Measurements from ENCODE around the gene KRT32.

The KRT32 gene

GRCh38 chr17:41466988-41467387 is at the start of gene KRT32:
Gene KRT32 (minus strand): TSS chr17:41467386. CDS start chr17:41467325, 61 bp downstream.
- DNase-seq (ENCODE audit: low spot score in 2 of 2): no peak
- Mint-ChIP-seq H3K9me3 (no peaks in the 10 kb centered on the region), H3K27ac (ENCODE audit: low read depth) (no peak within 1 kb of the TSS), H3K36me3 (ENCODE audit: insufficient read depth) (peaks cover 2% of the 10 kb centered on the region), H3K4me1 (no peaks in the 10 kb centered on the region), H3K27me3 (peaks cover 22% of the 10 kb centered on the region), H3K4me3 (no peak within 1 kb of the TSS)
- no peak for ATAC-seq (replicated peaks; ENCODE audit: extremely low read depth, poor library complexity, severe bottlenecking)

DNA sequence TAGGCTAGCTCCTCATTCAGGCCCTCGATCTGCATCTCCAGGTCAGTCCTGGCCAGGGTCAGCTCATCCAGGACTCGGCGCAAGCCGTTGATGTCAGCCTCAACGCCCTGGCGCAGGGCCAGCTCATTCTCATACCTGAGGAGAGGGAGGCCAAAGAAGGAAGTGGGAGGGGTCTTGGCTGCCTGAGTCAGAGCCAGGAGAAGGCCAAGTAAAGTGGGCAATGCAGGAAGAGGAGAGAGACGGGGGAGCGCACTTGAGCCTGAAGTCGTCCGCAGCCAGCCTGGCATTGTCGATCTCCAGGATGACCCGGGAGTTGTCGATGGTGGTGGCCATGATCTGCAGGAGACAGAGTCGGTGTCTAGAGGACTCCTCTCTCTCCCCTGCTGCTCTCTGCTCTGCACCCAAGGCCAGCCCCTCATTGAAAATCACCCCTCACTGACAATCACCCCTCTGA is 49.7 kb upstream of the KRT32 start:
- Mint-ChIP-seq H3K36me3 (ENCODE audit: insufficient read depth) (no peaks in the 10 kb centered on the region), H3K27ac (ENCODE audit: low read depth) (no peak overlapping the region), H3K4me1 (no peaks in the 10 kb centered on the region), H3K27me3 (peaks cover 41% of the 10 kb centered on the region), H3K4me3 (no peak overlapping the region), H3K9me3 (no peaks in the 10 kb centered on the region)
- DNase-seq (ENCODE audit: low spot score in 2 of 2): no peak
- ATAC-seq (replicated peaks; ENCODE audit: extremely low read depth, poor library complexity, severe bottlenecking): no peak

GRCh38 chr17:41516147-41516829 is 49.1 kb upstream of the KRT32 start:
- no peaks in the 10 kb centered on the region for H3K36me3 Mint-ChIP-seq (ENCODE audit: insufficient read depth)
- ATAC-seq (replicated peaks; ENCODE audit: extremely low read depth, poor library complexity, severe bottlenecking): no peak
- H3K9me3 Mint-ChIP-seq: no peaks in the 10 kb centered on the region
- no peak overlapping the region for H3K27ac Mint-ChIP-seq (ENCODE audit: low read depth)
- H3K4me3 Mint-ChIP-seq: no peak overlapping the region
- H3K4me1 Mint-ChIP-seq: no peaks in the 10 kb centered on the region
- no peak for DNase-seq (ENCODE audit: low spot score in 2 of 2)
- peaks cover 41% of the 10 kb centered on the region for H3K27me3 Mint-ChIP-seq

GRCh38 chr17:41513168-41513547 is 46.0 kb upstream of the KRT32 start:
- Mint-ChIP-seq H3K9me3 (no peaks in the 10 kb centered on the region), H3K27ac (ENCODE audit: low read depth) (no peak overlapping the region), H3K27me3 (peaks cover 24% of the 10 kb centered on the region), H3K4me1 (no peaks in the 10 kb centered on the region), H3K4me3 (no peak overlapping the region), H3K36me3 (ENCODE audit: insufficient read depth) (no peaks in the 10 kb centered on the region)
- no peak for DNase-seq (ENCODE audit: low spot score in 2 of 2)
- no peak for ATAC-seq (replicated peaks; ENCODE audit: extremely low read depth, poor library complexity, severe bottlenecking)

GRCh38 chr17:41512546-41513167 is 45.5 kb upstream of the KRT32 start:
- no peak overlapping the region for H3K27ac Mint-ChIP-seq (ENCODE audit: low read depth)

GRCh38 chr17:41511716-41512115 is 44.5 kb upstream of the KRT32 start:
- no peaks in the 10 kb centered on the region for H3K9me3 Mint-ChIP-seq
- no peak for DNase-seq (ENCODE audit: low spot score in 2 of 2)
- H3K36me3 Mint-ChIP-seq (ENCODE audit: insufficient read depth): no peaks in the 10 kb centered on the region
- H3K4me1 Mint-ChIP-seq: no peaks in the 10 kb centered on the region
- peaks cover 14% of the 10 kb centered on the region for H3K27me3 Mint-ChIP-seq
- H3K27ac Mint-ChIP-seq (ENCODE audit: low read depth): no peak overlapping the region
- no peak overlapping the region for H3K4me3 Mint-ChIP-seq
- ATAC-seq (replicated peaks; ENCODE audit: extremely low read depth, poor library complexity, severe bottlenecking): no peak

More at GRCh38 chr17:41512546-41513167, 45.5 kb upstream of the KRT32 start:
- no peak overlapping the region for H3K4me3 Mint-ChIP-seq
- no peaks in the 10 kb centered on the region for H3K36me3 Mint-ChIP-seq (ENCODE audit: insufficient read depth)
- no peak for ATAC-seq (replicated peaks; ENCODE audit: extremely low read depth, poor library complexity, severe bottlenecking)
- H3K9me3 Mint-ChIP-seq: no peaks in the 10 kb centered on the region
- peaks cover 24% of the 10 kb centered on the region for H3K27me3 Mint-ChIP-seq
- DNase-seq (ENCODE audit: low spot score in 2 of 2): no peak
- no peaks in the 10 kb centered on the region for H3K4me1 Mint-ChIP-seq

DNA sequence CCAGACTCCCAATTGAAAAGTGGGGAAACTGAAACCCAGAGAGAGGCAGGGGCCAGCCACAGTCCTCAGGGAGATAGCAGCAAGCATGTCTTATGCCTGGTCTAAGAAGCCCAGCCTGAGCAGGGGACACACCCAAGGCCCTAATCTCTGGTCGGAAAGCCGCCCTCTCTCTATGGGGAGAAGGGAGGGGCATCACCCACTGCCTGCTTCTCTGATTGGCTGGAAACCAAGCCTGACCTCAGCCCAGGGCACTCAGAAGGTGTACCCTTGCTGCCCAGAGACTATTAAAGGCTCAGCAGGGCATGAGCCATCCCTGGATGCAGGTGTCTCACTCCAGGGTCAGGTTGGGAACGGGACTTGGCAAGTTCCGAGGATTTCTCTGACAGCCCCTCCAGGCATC is 43.9 kb upstream of the KRT32 start:
- Mint-ChIP-seq H3K4me1 (no peaks in the 10 kb centered on the region), H3K27ac (ENCODE audit: low read depth) (no peak overlapping the region), H3K27me3 (peaks cover 8% of the 10 kb centered on the region), H3K4me3 (no peak overlapping the region), H3K9me3 (no peaks in the 10 kb centered on the region), H3K36me3 (ENCODE audit: insufficient read depth) (no peaks in the 10 kb centered on the region)
- ATAC-seq (replicated peaks; ENCODE audit: extremely low read depth, poor library complexity, severe bottlenecking) (no peak), DNase-seq (ENCODE audit: low spot score in 2 of 2) (no peak)

- ATAC-seq (replicated peaks; ENCODE audit: extremely low read depth, poor library complexity, severe bottlenecking): no peak
- Mint-ChIP-seq H3K36me3 (ENCODE audit: insufficient read depth) (no peaks in the 10 kb centered on the region), H3K4me3 (no peak overlapping the region), H3K27ac (ENCODE audit: low read depth) (no peak overlapping the region), H3K27me3 (peaks cover 2% of the 10 kb centered on the region), H3K9me3 (no peaks in the 10 kb centered on the region), H3K4me1 (no peaks in the 10 kb centered on the region)
- DNase-seq (ENCODE audit: low spot score in 2 of 2): no peak
These were observed 43.3 kb upstream of the KRT32 start for GRCh38 chr17:41510251-41511065.

- ATAC-seq (replicated peaks; ENCODE audit: extremely low read depth, poor library complexity, severe bottlenecking): no peak
- Mint-ChIP-seq H3K4me3 (no peak overlapping the region), H3K27ac (ENCODE audit: low read depth) (no peak overlapping the region), H3K9me3 (no peaks in the 10 kb centered on the region), H3K27me3 (no peaks in the 10 kb centered on the region), H3K36me3 (ENCODE audit: insufficient read depth) (no peaks in the 10 kb centered on the region), H3K4me1 (no peaks in the 10 kb centered on the region)
- DNase-seq (ENCODE audit: low spot score in 2 of 2): no peak
These were observed 40.2 kb upstream of the KRT32 start for GRCh38 chr17:41507315-41507880.

- H3K27me3 Mint-ChIP-seq: peaks cover 3% of the 10 kb centered on the region
- H3K27ac Mint-ChIP-seq (ENCODE audit: low read depth): no peak overlapping the region
- no peaks in the 10 kb centered on the region for H3K4me1 Mint-ChIP-seq
- H3K4me3 Mint-ChIP-seq: no peak overlapping the region
- H3K9me3 Mint-ChIP-seq: no peaks in the 10 kb centered on the region
- no peak for ATAC-seq (replicated peaks; ENCODE audit: extremely low read depth, poor library complexity, severe bottlenecking)
- no peaks in the 10 kb centered on the region for H3K36me3 Mint-ChIP-seq (ENCODE audit: insufficient read depth)
- no peak for DNase-seq (ENCODE audit: low spot score in 2 of 2)
These were observed 38.9 kb upstream of the KRT32 start for GRCh38 chr17:41505809-41506767.

DNA sequence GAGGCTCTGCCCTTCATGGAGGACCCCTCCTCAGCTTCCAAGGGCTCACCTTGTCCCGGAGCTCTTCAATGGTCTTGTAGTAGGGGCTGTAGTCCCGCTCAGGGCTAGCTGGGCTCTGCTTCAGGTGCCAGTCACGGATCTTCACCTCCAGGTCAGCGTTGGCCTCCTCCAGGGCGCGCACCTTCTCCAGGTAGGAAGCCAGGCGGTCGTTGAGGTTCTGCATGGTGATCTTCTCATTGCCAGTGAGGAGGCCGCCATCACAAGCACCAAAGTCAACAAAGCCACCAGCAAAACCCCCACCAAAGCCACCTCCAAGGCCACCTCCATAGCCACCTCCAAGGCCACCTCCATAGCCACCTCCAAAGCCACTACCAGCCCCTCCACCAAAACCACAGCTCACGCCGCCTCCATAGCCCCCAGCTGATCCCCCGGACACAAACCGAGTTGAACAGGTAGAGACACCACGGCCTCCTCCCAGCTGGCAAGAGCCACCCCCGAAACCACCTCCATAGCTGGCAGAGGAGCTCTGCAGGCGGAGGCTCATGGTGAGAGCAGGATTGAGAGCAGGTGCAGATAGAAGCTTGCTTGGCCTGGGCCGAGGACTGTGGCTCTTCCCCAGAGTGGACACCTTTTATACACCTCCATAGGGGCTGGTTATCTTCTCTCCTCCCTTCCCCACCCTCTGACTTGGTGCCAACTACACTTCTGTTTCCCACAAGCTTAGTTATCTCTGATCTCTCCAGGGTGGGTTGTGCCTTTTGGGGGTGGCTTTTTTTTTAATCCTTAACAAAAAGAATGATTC is 38.0 kb upstream of the KRT32 start, which contains the start of gene KRT13:
Gene KRT13 (minus strand): TSS at position 606 of the 802 bp plus-strand sequence. CDS start 62 bp downstream, at position 544.
- no peak within 1 kb of the TSS for H3K27ac Mint-ChIP-seq (ENCODE audit: low read depth)
- H3K27me3 Mint-ChIP-seq: peaks cover 12% of the 10 kb centered on the region
- H3K9me3 Mint-ChIP-seq: no peaks in the 10 kb centered on the region
- no peak for DNase-seq (ENCODE audit: low spot score in 2 of 2)
- ATAC-seq (replicated peaks; ENCODE audit: extremely low read depth, poor library complexity, severe bottlenecking): no peak
- H3K4me1 Mint-ChIP-seq: no peaks in the 10 kb centered on the region
- no peaks in the 10 kb centered on the region for H3K36me3 Mint-ChIP-seq (ENCODE audit: insufficient read depth)
- H3K4me3 Mint-ChIP-seq: no peak within 1 kb of the TSS

Measured in central memory CD8-positive, alpha-beta T cell (primary cell).